H9 (cell line): ENCODE measurements around the gene ANKRD27. TPM values are rescaled to one million over a fixed set of nuclear protein-coding genes. Genes with fewer than 3 reads are reported as not detected.

Experiments used
- DNase-seq: peaks from one replicate; pipeline ENCODE4 v3.0.0-alpha.2; 2017
- H2AFZ ChIP-seq: one replicate; pipeline ENCODE4 v1.6.1; 2013; ENCODE audit warnings: mild to moderate bottlenecking, low read length, control low read depth, moderate library complexity
- H2AK5ac ChIP-seq: 2 replicates; pipeline ENCODE4 v1.6.1; 2013; ENCODE audit warnings: low read length, control low read depth, mixed read lengths; ENCODE audit not compliant: insufficient read length
- H2BK120ac ChIP-seq: one replicate; pipeline ENCODE4 v1.6.1; 2013; ENCODE audit warnings: low read depth, mild to moderate bottlenecking, low read length, control low read depth, inconsistent platforms; ENCODE audit not compliant: poor library complexity, severe bottlenecking
- H2BK12ac ChIP-seq: 2 replicates; pipeline ENCODE4 v1.6.1; 2013; ENCODE audit warnings: low read length, control low read depth, mixed read lengths, low read depth; ENCODE audit not compliant: insufficient read length
- H2BK15ac ChIP-seq: 2 replicates; pipeline ENCODE4 v1.6.1; 2013; ENCODE audit warnings: low read depth, low read length, control low read depth
- H2BK20ac ChIP-seq: one replicate; pipeline ENCODE4 v1.6.1; 2013; ENCODE audit warnings: low read depth, mild to moderate bottlenecking, low read length, control low read depth, inconsistent platforms; ENCODE audit not compliant: poor library complexity, severe bottlenecking
- H2BK5ac ChIP-seq: 2 replicates; pipeline ENCODE4 v1.6.1; 2013; ENCODE audit warnings: low read length, control low read depth, mixed read lengths; ENCODE audit not compliant: insufficient read length
- H3K14ac ChIP-seq: 2 replicates; pipeline ENCODE4 v1.6.1; 2013; ENCODE audit warnings: low read length, control low read depth; ENCODE audit not compliant: insufficient read depth
- H3K18ac ChIP-seq: 2 replicates; pipeline ENCODE4 v1.6.1; 2013; ENCODE audit warnings: low read depth, mild to moderate bottlenecking, mixed read lengths, low read length, control low read depth; ENCODE audit not compliant: insufficient read length
- H3K23ac ChIP-seq: 2 replicates; pipeline ENCODE4 v1.6.1; 2013; ENCODE audit warnings: low read length, control low read depth, mixed read lengths, low read depth; ENCODE audit not compliant: insufficient read length
- H3K23me2 ChIP-seq: 2 replicates; pipeline ENCODE4 v1.6.1; 2013; ENCODE audit warnings: low read depth, mild to moderate bottlenecking, mixed read lengths, low read length, control low read depth; ENCODE audit not compliant: insufficient read length, poor library complexity, severe bottlenecking
- H3K27ac ChIP-seq: 2 replicates; pipeline ENCODE4 v1.5.1; 2013; ENCODE audit warnings: low read length, control low read depth, mixed read lengths, low read depth; ENCODE audit not compliant: insufficient read length
- H3K27me3 ChIP-seq: 2 replicates; pipeline ENCODE4 v1.6.1; 2013; ENCODE audit warnings: low read length, control low read depth, inconsistent platforms; ENCODE audit not compliant: insufficient read depth
- H3K4ac ChIP-seq: 2 replicates; pipeline ENCODE4 v1.6.1; 2013; ENCODE audit warnings: low read depth, mild to moderate bottlenecking, control low read depth, inconsistent platforms, low read length, moderate library complexity
- H3K4me1 ChIP-seq: 2 replicates; pipeline ENCODE4 v1.6.1; 2013; ENCODE audit warnings: low read length, control low read depth, inconsistent platforms; ENCODE audit not compliant: insufficient read depth
- H3K4me2 ChIP-seq: 2 replicates; pipeline ENCODE4 v1.6.1; 2013; ENCODE audit warnings: low read length, control low read depth, mixed read lengths; ENCODE audit not compliant: insufficient read length, insufficient read depth
- H3K56ac ChIP-seq: 2 replicates; pipeline ENCODE4 v1.6.1; 2013; ENCODE audit warnings: low read depth, mild to moderate bottlenecking, mixed read lengths, low read length, control low read depth; ENCODE audit not compliant: insufficient read length
- H3K79me1 ChIP-seq: 2 replicates; pipeline ENCODE4 v1.6.1; 2013; ENCODE audit warnings: low read depth, mild to moderate bottlenecking, moderate library complexity, low read length, control low read depth, inconsistent platforms; ENCODE audit not compliant: insufficient read depth, poor library complexity, severe bottlenecking
- H3K79me2 ChIP-seq: 2 replicates; pipeline ENCODE4 v1.6.1; 2013; ENCODE audit warnings: low read length, control low read depth, inconsistent platforms; ENCODE audit not compliant: insufficient read depth
- H3K9ac ChIP-seq: 2 replicates; pipeline ENCODE4 v1.6.1; 2013; ENCODE audit warnings: low read length, control low read depth, mixed read lengths; ENCODE audit not compliant: insufficient read length; ENCODE audit errors: extremely low read depth
- H3K9me3 ChIP-seq: one replicate; pipeline ENCODE4 v1.6.1; 2013; ENCODE audit warnings: low read depth, low read length, inconsistent platforms; ENCODE audit not compliant: control insufficient read depth
- H3T11ph ChIP-seq: one replicate; pipeline ENCODE4 v1.6.1; 2013; ENCODE audit warnings: mild to moderate bottlenecking, low read length, control low read depth, inconsistent platforms
- H4K20me1 ChIP-seq: one replicate; pipeline ENCODE4 v1.6.1; 2013; ENCODE audit not compliant: control insufficient read depth, insufficient read length, insufficient read depth
- H4K5ac ChIP-seq: 2 replicates; pipeline ENCODE4 v1.6.1; 2013; ENCODE audit warnings: low read depth, mild to moderate bottlenecking, mixed read lengths, low read length, control low read depth; ENCODE audit not compliant: insufficient read length
- H4K8ac ChIP-seq: replicated peaks from 2 replicates; pipeline ENCODE4 v1.6.1; 2013; ENCODE audit warnings: low read length, control low read depth, mixed read lengths, low read depth; ENCODE audit not compliant: insufficient read length
- H4K91ac ChIP-seq: 2 replicates; pipeline ENCODE4 v1.6.1; 2013; ENCODE audit warnings: low read depth, mild to moderate bottlenecking, moderate library complexity, mixed read lengths, low read length, control low read depth; ENCODE audit not compliant: insufficient read length
- H3K27ac Mint-ChIP-seq, 3 experiments: 2 replicates in 2 of 3; 3 replicates in 1 of 3; pipeline ENCODE4 v1.8.0; 2020 to 2021; ENCODE audit warnings: mixed read lengths in 3 of 3, mild to moderate bottlenecking in 1 of 3, moderate library complexity in 1 of 3
- H3K27me3 Mint-ChIP-seq: 2 replicates; pipeline ENCODE4 v1.8.0; 2021; ENCODE audit warnings: low read depth, mild to moderate bottlenecking, moderate library complexity, mixed read lengths
- H3K36me3 Mint-ChIP-seq, 3 experiments: 2 replicates in 2 of 3; 3 replicates in 1 of 3; pipeline ENCODE4 v1.8.0; 2020 to 2021; ENCODE audit warnings: low read depth in 3 of 3, mixed read lengths in 3 of 3; ENCODE audit not compliant: insufficient read depth in 1 of 3
- H3K4me1 Mint-ChIP-seq, 2 experiments: 2 replicates each; pipeline ENCODE4 v1.8.0; 2020; ENCODE audit warnings: mixed read lengths in 2 of 2
- H3K4me3 Mint-ChIP-seq, 2 experiments: 2 replicates in 1 of 2; 3 replicates in 1 of 2; pipeline ENCODE4 v1.8.0; 2020 to 2021; ENCODE audit warnings: mild to moderate bottlenecking in 2 of 2, mixed read lengths in 2 of 2, moderate library complexity in 1 of 2
- H3K9me3 Mint-ChIP-seq, 2 experiments: 2 replicates in 1 of 2; 3 replicates in 1 of 2; pipeline ENCODE4 v1.8.0; 2020; ENCODE audit warnings: mild to moderate bottlenecking in 2 of 2, mixed read lengths in 2 of 2, moderate library complexity in 1 of 2
- WGBS: extraction: QIAGEN DNeasy Blood & Tissue Kit; methylation state at CpG from one replicate; pipeline ENCODE4 v1.1.7; 2013; ENCODE audit warnings: missing lambda C conversion rate, low lambda C conversion rate, mixed read lengths; ENCODE audit not compliant: insufficient read length; ENCODE audit errors: extremely low coverage; 5-methylcytosine and 5-hydroxymethylcytosine counted together
- total RNA-seq: library from RNA; stranded (reverse); gene quantifications from 2 replicates; pipeline ENCODE4 v1.2.1, GENCODE V29; 2021
- TF ChIP-seq, protein P1 (sequence below): fragments of 200-600 bp; sonication (generic); conservative IDR thresholded peaks from 3 replicates; pipeline ENCODE4 v1.8.0; 2021; ENCODE audit warnings: antibody characterized with exemption, mild to moderate bottlenecking

Gene ANKRD27
- total RNA-seq, 1 experiment from 2014 or later: 40.7 TPM

DNA sequence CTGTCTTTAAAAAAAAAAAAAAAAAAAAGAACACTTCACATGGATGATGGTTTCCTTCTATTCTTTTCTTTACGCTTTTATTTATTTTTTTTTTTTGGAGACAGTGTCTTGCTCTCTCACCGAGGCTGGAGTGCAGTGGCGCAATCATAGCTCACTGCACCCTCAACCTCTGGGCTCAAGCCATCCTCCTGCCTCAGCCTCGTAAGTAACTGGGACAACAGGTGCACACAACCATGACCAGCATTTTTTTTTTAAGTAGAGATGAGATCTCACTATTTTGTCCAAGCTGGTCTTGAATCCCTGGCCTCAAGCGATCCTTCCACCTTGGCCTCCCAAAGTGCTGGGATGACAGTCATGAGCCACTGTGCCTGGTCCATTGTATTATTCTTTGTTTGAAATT is 24.3 kb downstream of the ANKRD27 start:
- Histone ChIP-seq H3K18ac (no peak overlapping the region), H3K4me1 (no peaks in the 10 kb centered on the region; the same call in 1 of the 2 replicates), H3K27me3 (no peaks in the 10 kb centered on the region), H3K9ac (no peak overlapping the region), H2BK120ac (no peak overlapping the region), H3T11ph (no peak overlapping the region), H2BK12ac (no peak overlapping the region), H2BK20ac (no peak overlapping the region), H3K23me2 (no peaks in the 10 kb centered on the region), H3K14ac (no peak overlapping the region), H3K56ac (no peak overlapping the region), H3K27ac (no peak overlapping the region), H2AK5ac (no peak overlapping the region), H4K20me1 (no peaks in the 10 kb centered on the region), H3K79me2 (no peaks in the 10 kb centered on the region), H2BK5ac (no peak overlapping the region), H3K4ac (no peak overlapping the region), H2AFZ (no peak overlapping the region), H2BK15ac (no peak overlapping the region), H3K23ac (no peak overlapping the region), H3K4me2 (no peak overlapping the region), H3K9me3 (no peaks in the 10 kb centered on the region), H4K5ac (no peak overlapping the region), H4K91ac (no peak overlapping the region), H3K79me1 (no peaks in the 10 kb centered on the region), H4K8ac (no peak overlapping the region)
- no peaks in the 10 kb centered on the region for H3K27me3 Mint-ChIP-seq
- TF ChIP-seq, protein P1, sequence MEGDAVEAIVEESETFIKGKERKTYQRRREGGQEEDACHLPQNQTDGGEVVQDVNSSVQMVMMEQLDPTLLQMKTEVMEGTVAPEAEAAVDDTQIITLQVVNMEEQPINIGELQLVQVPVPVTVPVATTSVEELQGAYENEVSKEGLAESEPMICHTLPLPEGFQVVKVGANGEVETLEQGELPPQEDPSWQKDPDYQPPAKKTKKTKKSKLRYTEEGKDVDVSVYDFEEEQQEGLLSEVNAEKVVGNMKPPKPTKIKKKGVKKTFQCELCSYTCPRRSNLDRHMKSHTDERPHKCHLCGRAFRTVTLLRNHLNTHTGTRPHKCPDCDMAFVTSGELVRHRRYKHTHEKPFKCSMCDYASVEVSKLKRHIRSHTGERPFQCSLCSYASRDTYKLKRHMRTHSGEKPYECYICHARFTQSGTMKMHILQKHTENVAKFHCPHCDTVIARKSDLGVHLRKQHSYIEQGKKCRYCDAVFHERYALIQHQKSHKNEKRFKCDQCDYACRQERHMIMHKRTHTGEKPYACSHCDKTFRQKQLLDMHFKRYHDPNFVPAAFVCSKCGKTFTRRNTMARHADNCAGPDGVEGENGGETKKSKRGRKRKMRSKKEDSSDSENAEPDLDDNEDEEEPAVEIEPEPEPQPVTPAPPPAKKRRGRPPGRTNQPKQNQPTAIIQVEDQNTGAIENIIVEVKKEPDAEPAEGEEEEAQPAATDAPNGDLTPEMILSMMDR: no peak
- no peak overlapping the region for H3K27ac Mint-ChIP-seq
- H3K4me1 Mint-ChIP-seq: peaks cover 11 to 20% of the 10 kb centered on the region in 2 experiments
- peaks cover 26 to 47% (median 41%) of the 10 kb centered on the region in 3 experiments; a peak in 6 of 7 replicates for H3K36me3 Mint-ChIP-seq
- WGBS: no CpG with 5 or more reads among the region's 5 CpGs
- H3K4me3 Mint-ChIP-seq: no peak overlapping the region
- DNase-seq: no peak
- no peaks in the 10 kb centered on the region for H3K9me3 Mint-ChIP-seq
